ENCODE data around the gene MPV17L. TPM values are rescaled to one million over a fixed set of nuclear protein-coding genes. Genes with fewer than 3 reads are reported as not detected.

Gene MPV17L
- polyA plus RNA-seq, 1 of the 3 experiments (the other 2 are of a cell fraction): 0.43 TPM

GRCh38 chr16:15446901-15447300 lies 51.3 kb downstream of the MPV17L start:
- no peak overlapping the region for H3K27ac ChIP-seq (ENCODE audit: low read depth in 2 of 2, low read length in 1 of 2)
- H3K79me2 ChIP-seq (ENCODE audit: insufficient read depth): peaks cover 34% of the 10 kb centered on the region
- no peaks in the 10 kb centered on the region for H3K27me3 ChIP-seq (ENCODE audit: insufficient read depth)
- no peak overlapping the region for H3K4me2 ChIP-seq
- no peaks in the 10 kb centered on the region for H3K9me2 ChIP-seq
- 97% methylated on average over 5 of the region's 5 CpGs for WGBS (ENCODE audit: low lambda C conversion rate)
- H3K9me3 ChIP-seq: no peaks in the 10 kb centered on the region
- TF ChIP-seq TCF12 (IDR thresholded peaks at IDR 0.05): no peak
- TF ChIP-seq TEAD4 (IDR thresholded peaks at IDR 0.05; ENCODE audit: borderline replicate concordance, insufficient read depth): no peak
- TF ChIP-seq RAD21 (IDR thresholded peaks at IDR 0.05; ENCODE audit: low read length): no peak
- TF ChIP-seq FOSL2 (IDR thresholded peaks at IDR 0.05; ENCODE audit: borderline replicate concordance, low read depth): no peak
- no peak for TF ChIP-seq YY1 (IDR thresholded peaks at IDR 0.05; ENCODE audit: low read depth)
- no peak for TF ChIP-seq CTCF (IDR thresholded peaks at IDR 0.05)
- TF ChIP-seq MAX (IDR thresholded peaks at IDR 0.05; ENCODE audit: low read depth): no peak
- TF ChIP-seq REST (IDR thresholded peaks at IDR 0.05; ENCODE audit: low read depth, low read length): no peak
- TF ChIP-seq SIN3A (IDR thresholded peaks at IDR 0.05; ENCODE audit: borderline replicate concordance, low read depth, low read length): no peak
- no peak for TF ChIP-seq NRF1 (IDR thresholded peaks at IDR 0.05; ENCODE audit: low read depth, low read length)
- TF ChIP-seq MXI1 (IDR thresholded peaks at IDR 0.05; ENCODE audit: low read depth, low read length): no peak
- TF ChIP-seq ZBTB33 (IDR thresholded peaks at IDR 0.05; ENCODE audit: borderline replicate concordance, low read depth): no peak
- TF ChIP-seq FOXJ3 (CRISPR knock-in tag; IDR thresholded peaks at IDR 0.05): no peak
- no peak for DNase-seq
- peaks cover 0 to 7% of the 10 kb centered on the region in 2 experiments for H3K36me3 ChIP-seq (replicated peaks in 1 of 2; ENCODE audit: control insufficient read depth in 1 of 2, insufficient read depth in 2 of 2, low read length in 1 of 2)
- ChIA-PET CTCF (interaction anchor here (1.2 to 1.7 kb wide), 2 partner anchors 19 to 104 kb away, joined by 3 to 7 read pairs; no protein-coding TSS in a partner anchor), POLR2A (no interaction called here)
- H2AFZ ChIP-seq (ENCODE audit: low read depth): no peak overlapping the region
- no peak overlapping the region for H3K9ac ChIP-seq
- no peaks in the 10 kb centered on the region; the same call in 1 of the 2 replicates for H4K20me1 ChIP-seq (ENCODE audit: insufficient read depth)
- H3F3A ChIP-seq (replicated peaks; ENCODE audit: insufficient read depth): no peaks in the 10 kb centered on the region
- H3K4me3 ChIP-seq (ENCODE audit: low read depth in 2 of 2, low read length in 1 of 2): no peak overlapping the region
- no peaks in the 10 kb centered on the region for H3K4me1 ChIP-seq (ENCODE audit: control insufficient read depth in 1 of 2, insufficient read depth in 2 of 2, low read depth in 1 of 2, low read length in 1 of 2)

Measured in SK-N-SH (cell line).